ENCODE measurements around the gene MECP2. TPM values are rescaled to one million over a fixed set of nuclear protein-coding genes. Genes with fewer than 3 reads are reported as not detected.
A peak's percentile ranks its signal among the peaks of the same experiment; 100 is the strongest.

MECP2 gene
- total and polyA plus RNA-seq, 12 donors: 16.9 to 67.7 (median 53.2) TPM

- no peaks in the 10 kb centered on the region for H3K27me3 ChIP-seq
- no peak overlapping the region for H3K27ac ChIP-seq
- TF ChIP-seq POLR2A (IDR thresholded peaks at IDR 0.05): no peak
- no peak for TF ChIP-seq CTCF (IDR thresholded peaks at IDR 0.05)
- H3K4me1 ChIP-seq (replicated peaks in 1 of 2): peaks cover 11 to 39% of the 10 kb centered on the region in 2 donors
- no peaks in the 10 kb centered on the region for H3K36me3 ChIP-seq (replicated peaks in 1 of 2)
- intact Hi-C loops (cut with DNase I): no loop called here
- DNase-seq: no peak
- no peak overlapping the region for H3K4me3 ChIP-seq
- no peaks in the 10 kb centered on the region for H3K9me3 ChIP-seq (replicated peaks in 1 of 3)
- WGBS, 4 donors: 76 to 85% (median 83%) methylated on average over 8 of the region's 8 CpGs
Measured at GRCh38 chrX:154061801-154062200, 35.7 kb downstream of the MECP2 start.

GRCh38 chrX:154059729-154060245 is 37.7 kb downstream of the MECP2 start:
- 69 to 92% (median 74%) methylated on average over 4 to 5 of the region's 5 CpGs for WGBS, 4 donors
- Histone ChIP-seq H3K4me1 (replicated peaks in 1 of 2) (peaks cover 11 to 39% of the 10 kb centered on the region in 2 donors), H3K9me3 (replicated peaks in 1 of 3) (no peaks in the 10 kb centered on the region), H3K36me3 (replicated peaks in 1 of 2) (no peaks in the 10 kb centered on the region), H3K4me3 (no peak overlapping the region), H3K27me3 (no peaks in the 10 kb centered on the region), H3K27ac (peak overlapping the region in 1 of 5 donors; percentile 5)
- DNase-seq: no peak
- intact Hi-C loops (cut with DNase I): no loop called here
- TF ChIP-seq CTCF (IDR thresholded peaks at IDR 0.05): no peak
- TF ChIP-seq POLR2A (IDR thresholded peaks at IDR 0.05): no peak

- Histone ChIP-seq H3K27me3 (no peaks in the 10 kb centered on the region), H3K4me3 (no peak overlapping the region), H3K27ac (peak overlapping the region in 1 of 5 donors; percentile 5), H3K9me3 (replicated peaks in 1 of 3) (no peaks in the 10 kb centered on the region), H3K36me3 (replicated peaks in 1 of 2) (no peaks in the 10 kb centered on the region), H3K4me1 (replicated peaks in 1 of 2) (peaks cover 11 to 34% of the 10 kb centered on the region in 2 donors)
- intact Hi-C loops (cut with DNase I): no loop called here
- no peak for DNase-seq
- WGBS, 4 donors: 10 to 30% (median 29%) methylated on average over 1 of the region's 1 CpG
- TF ChIP-seq POLR2A (IDR thresholded peaks at IDR 0.05): no peak
- TF ChIP-seq CTCF (IDR thresholded peaks at IDR 0.05): no peak
Measured at GRCh38 chrX:154059231-154059630, 38.3 kb downstream of the MECP2 start.

GRCh38 chrX:154058214-154058997 is 39.1 kb downstream of the MECP2 start:
- no peaks in the 10 kb centered on the region for H3K9me3 ChIP-seq (replicated peaks in 1 of 3)
- TF ChIP-seq CTCF (IDR thresholded peaks at IDR 0.05): no peak
- no peak for TF ChIP-seq POLR2A (IDR thresholded peaks at IDR 0.05)
- H3K4me3 ChIP-seq: no peak overlapping the region
- peaks cover 11 to 28% of the 10 kb centered on the region in 2 donors for H3K4me1 ChIP-seq (replicated peaks in 1 of 2)
- WGBS, 4 donors: 77 to 90% (median 81%) methylated on average over 2 to 11 of the region's 11 CpGs
- no peak for DNase-seq
- intact Hi-C loops (cut with DNase I): no loop called here
- no peaks in the 10 kb centered on the region for H3K27me3 ChIP-seq
- no peaks in the 10 kb centered on the region for H3K36me3 ChIP-seq (replicated peaks in 1 of 2)
- peak overlapping the region in 2 of 5 donors; percentile 18 to 53 for H3K27ac ChIP-seq
